Measurements from ENCODE around the gene DBP. TPM values are rescaled to one million over a fixed set of nuclear protein-coding genes. Genes with fewer than 3 reads are reported as not detected.

The DBP gene
- total RNA-seq, 6 experiments from 2014 or later = 1.8 to 11.6 (median 3.3) TPM

- TF ChIP-seq CTCF (IDR thresholded peaks at IDR 0.05) (no peak), POLR2A (IDR thresholded peaks at IDR 0.05) (no peak)
Measured at GRCh38 chr19:48600679-48601417, 36.3 kb downstream of the DBP start.

GRCh38 chr19:48598996-48599700 is 38.0 kb downstream of the DBP start:
- Histone ChIP-seq H3K27ac (no peak overlapping the region), H3K36me3 (no peaks in the 10 kb centered on the region), H3K27me3 (no peaks in the 10 kb centered on the region), H3K9me3 (no peaks in the 10 kb centered on the region), H3K4me1 (no peaks in the 10 kb centered on the region), H3K4me3 (no peak overlapping the region)
- DNase-seq = no peak
- WGBS (ENCODE audit: insufficient coverage, low coverage, low lambda C conversion rate, missing lambda C conversion rate) = 55% methylated on average over 4 of the region's 30 CpGs
- no peak for TF ChIP-seq CTCF (IDR thresholded peaks at IDR 0.05)
- TF ChIP-seq POLR2A (IDR thresholded peaks at IDR 0.05) = no peak
- ATAC-seq = no peak
- intact Hi-C loops (cut with DNase I) = loop anchor here in 1 of 2 donors (10.0 kb wide), 1 partner anchor 104 kb away; no protein-coding TSS in a partner anchor

More at GRCh38 chr19:48600679-48601417, 36.3 kb downstream of the DBP start:
- no peak overlapping the region for H3K4me3 ChIP-seq
- no peaks in the 10 kb centered on the region for H3K27me3 ChIP-seq
- DNase-seq (no peak), ATAC-seq (no peak)
- H3K4me1 ChIP-seq = no peaks in the 10 kb centered on the region
- WGBS (ENCODE audit: insufficient coverage, low coverage, low lambda C conversion rate, missing lambda C conversion rate) = 73% methylated on average over 11 of the region's 21 CpGs
- intact Hi-C loops (cut with DNase I) = loop anchor here (10.0 kb wide), 2 partner anchors 96 to 286 kb away; no protein-coding TSS in a partner anchor
- H3K36me3 ChIP-seq = no peaks in the 10 kb centered on the region
- H3K27ac ChIP-seq = no peak overlapping the region
- H3K9me3 ChIP-seq = no peaks in the 10 kb centered on the region

GRCh38 chr19:48596679-48597465 is 40.3 kb downstream of the DBP start:
- no peaks in the 10 kb centered on the region for H3K27me3 ChIP-seq
- no peaks in the 10 kb centered on the region for H3K36me3 ChIP-seq
- intact Hi-C loops (cut with DNase I) = loop anchor here in 1 of 2 donors (10.0 kb wide), 1 partner anchor 102 kb away; no protein-coding TSS in a partner anchor
- H3K9me3 ChIP-seq = no peaks in the 10 kb centered on the region
- ATAC-seq (no peak), DNase-seq (no peak)
- no peak overlapping the region for H3K27ac ChIP-seq
- H3K4me1 ChIP-seq = no peaks in the 10 kb centered on the region
- no peak overlapping the region for H3K4me3 ChIP-seq
- 65% methylated on average over 18 of the region's 39 CpGs for WGBS (ENCODE audit: insufficient coverage, low coverage, low lambda C conversion rate, missing lambda C conversion rate)
- TF ChIP-seq CTCF (IDR thresholded peaks at IDR 0.05) (no peak), POLR2A (IDR thresholded peaks at IDR 0.05) (no peak)

GRCh38 chr19:48596237-48596636 is 40.9 kb downstream of the DBP start:
- WGBS (ENCODE audit: insufficient coverage, low coverage, low lambda C conversion rate, missing lambda C conversion rate) = 49% methylated on average over 2 of the region's 4 CpGs
- Histone ChIP-seq H3K27ac (no peak overlapping the region), H3K4me3 (no peak overlapping the region), H3K36me3 (no peaks in the 10 kb centered on the region), H3K27me3 (no peaks in the 10 kb centered on the region), H3K4me1 (no peaks in the 10 kb centered on the region), H3K9me3 (no peaks in the 10 kb centered on the region)
- TF ChIP-seq CTCF (IDR thresholded peaks at IDR 0.05) = no peak
- no peak for TF ChIP-seq POLR2A (IDR thresholded peaks at IDR 0.05)
- ATAC-seq = no peak
- intact Hi-C loops (cut with DNase I) = loop anchor here in 1 of 2 donors (10.0 kb wide), 1 partner anchor 101 kb away; no protein-coding TSS in a partner anchor
- DNase-seq = no peak
